NCI-H460 (cell line): ENCODE measurements around the gene ZNF208. TPM values are rescaled to one million over a fixed set of nuclear protein-coding genes. Genes with fewer than 3 reads are reported as not detected.
"Not testable (repeated sequence)": the region's sequence is repeated elsewhere in the genome, so short reads cannot be mapped to it uniquely, and the experiment has no call there.

Experiments used
- DNase-seq: peaks from one replicate; pipeline ENCODE4 v3.0.0-alpha.2; 2016; ENCODE audit warnings: low read depth; ENCODE audit errors: extremely low read depth
- polyA plus RNA-seq: library from polyadenylated mRNA; depleted of rRNA; stranded (reverse); fragments of >200 nt; gene quantifications from 2 replicates; pipeline ENCODE4 v1.2.3, GENCODE V29; 2014; cell fraction: nucleus; rRNA removed
- total RNA-seq: library from RNA; depleted of rRNA; stranded (reverse); fragments of >200 nt; shearing (Covaris generic); gene quantifications from 2 replicates; pipeline ENCODE4 v1.2.3, GENCODE V29; 2014; rRNA removed

ZNF208 gene
- total RNA-seq, result 0.35 TPM in 1 of 2 replicates, not detected in the other
- polyA plus RNA-seq, result not detected in 2 replicates

- DNase-seq, result not testable (repeated sequence)
These were observed at the start of gene ZNF208 for GRCh38 chr19:22010437-22011143. Gene ZNF208, minus strand, starts transcription at chr19:22010943. Its CDS starts 149 bp downstream, at chr19:22010794.

DNA sequence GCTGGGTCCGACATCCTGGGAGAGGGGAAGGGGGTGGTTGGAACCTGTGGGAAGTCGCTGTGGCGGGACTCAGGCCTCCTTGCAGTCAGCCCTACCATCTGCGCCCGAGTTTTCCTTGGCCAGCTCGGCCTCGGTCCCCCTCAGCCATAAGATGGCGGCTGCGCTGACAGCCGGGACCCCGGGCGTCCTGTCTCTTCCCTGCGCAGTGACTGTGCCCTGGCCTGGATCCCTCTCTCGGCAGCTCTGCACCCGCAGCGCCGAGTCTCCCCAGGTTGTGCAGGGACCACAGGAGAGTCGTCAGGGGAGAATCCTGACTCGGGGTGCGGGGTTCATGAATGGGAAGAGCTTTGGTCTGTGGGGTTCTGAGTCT lies 41.9 kb upstream of the ZNF208 start:
- DNase-seq, result no peak

GRCh38 chr19:22041151-22041550 lies 30.4 kb upstream of the ZNF208 start:
- DNase-seq, result not testable (repeated sequence)

- DNase-seq, result no peak
These were observed 19.9 kb upstream of the ZNF208 start for GRCh38 chr19:22030680-22031079.

DNA sequence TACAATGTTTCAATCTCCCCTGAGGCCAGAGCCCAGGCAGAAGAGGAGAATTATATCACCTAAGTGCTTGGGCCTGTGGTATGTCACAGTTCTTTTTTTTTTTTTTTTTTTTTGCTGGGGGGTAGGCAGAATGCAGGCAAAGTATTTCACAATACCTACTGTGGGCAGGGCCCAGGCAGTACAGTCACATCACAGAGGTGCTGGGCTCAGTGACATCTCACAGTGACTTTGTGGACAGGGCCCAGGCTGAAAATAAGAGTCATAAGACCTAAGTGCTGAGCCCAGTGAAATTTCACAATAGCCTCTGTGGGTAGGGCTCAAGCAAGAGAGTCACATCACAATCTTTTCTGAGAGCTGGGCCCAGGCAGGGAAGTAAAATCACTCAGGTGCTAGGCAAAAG lies 15.9 kb upstream of the ZNF208 start:
- DNase-seq, result no peak

GRCh38 chr19:22025539-22025938 lies 14.8 kb upstream of the ZNF208 start:
- DNase-seq, result not testable (repeated sequence)

- no peak for DNase-seq
These were observed 40.3 kb downstream of the ZNF208 start for GRCh38 chr19:21970466-21970865.

DNA sequence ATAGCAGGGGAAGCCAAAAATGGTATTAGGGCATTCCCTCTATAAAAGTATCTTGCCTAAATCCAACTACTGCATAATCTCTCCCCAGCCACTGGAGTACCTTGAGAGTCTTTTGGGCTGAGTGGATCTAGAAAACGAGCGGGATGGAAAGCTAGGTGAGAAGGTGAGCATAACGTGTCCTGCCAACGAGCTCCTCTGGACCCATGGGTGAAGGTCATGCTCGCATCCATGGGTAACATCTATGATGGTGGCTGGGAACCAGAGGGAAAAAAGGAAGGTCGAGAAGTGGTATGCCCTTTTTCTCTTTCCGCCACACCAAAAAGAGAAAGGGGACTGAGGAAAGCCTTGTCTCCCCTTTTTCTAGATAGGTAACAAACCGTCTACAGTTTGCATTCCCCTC lies 63.0 kb downstream of the ZNF208 start:
- DNase-seq, result no peak

DNA sequence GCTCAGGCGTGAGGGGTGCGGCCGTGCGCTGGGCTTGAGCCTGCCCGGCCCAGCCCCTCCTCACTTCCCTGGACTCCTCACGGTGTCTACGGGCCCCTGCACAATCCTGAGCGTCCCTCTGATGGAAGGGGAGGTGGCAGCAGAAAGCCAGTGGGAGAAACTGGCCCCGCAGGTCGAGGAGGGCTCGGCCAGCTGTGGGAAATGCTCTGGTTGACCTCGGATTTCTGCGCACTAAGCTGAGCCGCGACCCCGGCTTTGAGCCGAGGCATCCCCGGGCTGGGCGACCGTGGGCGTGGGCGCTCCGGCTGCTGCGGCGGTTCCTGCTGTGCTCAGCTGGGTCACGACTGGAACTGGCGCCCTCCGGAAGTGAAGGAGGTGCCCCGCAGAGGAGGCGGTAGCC lies 70.1 kb downstream of the ZNF208 start:
- DNase-seq, result no peak

GRCh38 chr19:21934593-21934992 lies 76.2 kb downstream of the ZNF208 start:
- no peak for DNase-seq

DNA sequence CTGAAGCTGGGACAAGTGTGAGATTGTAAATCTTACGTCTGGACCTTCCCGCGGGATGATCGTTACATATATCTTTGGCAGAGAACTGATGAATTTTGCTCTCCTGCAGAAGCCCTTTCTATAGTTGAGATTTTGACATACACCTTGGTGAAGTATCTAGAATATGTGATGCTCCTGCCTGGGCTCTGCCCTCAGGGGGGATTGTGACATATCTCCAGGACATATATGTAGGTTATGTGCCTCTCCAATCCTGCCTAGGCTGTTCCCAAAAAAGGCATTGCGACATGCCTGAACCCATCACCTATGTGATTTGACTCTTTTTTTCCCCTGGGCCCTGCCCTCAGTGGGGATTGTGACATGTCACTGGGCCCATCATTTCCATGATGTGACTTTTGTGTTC lies 76.6 kb downstream of the ZNF208 start:
- no peak for DNase-seq

DNA sequence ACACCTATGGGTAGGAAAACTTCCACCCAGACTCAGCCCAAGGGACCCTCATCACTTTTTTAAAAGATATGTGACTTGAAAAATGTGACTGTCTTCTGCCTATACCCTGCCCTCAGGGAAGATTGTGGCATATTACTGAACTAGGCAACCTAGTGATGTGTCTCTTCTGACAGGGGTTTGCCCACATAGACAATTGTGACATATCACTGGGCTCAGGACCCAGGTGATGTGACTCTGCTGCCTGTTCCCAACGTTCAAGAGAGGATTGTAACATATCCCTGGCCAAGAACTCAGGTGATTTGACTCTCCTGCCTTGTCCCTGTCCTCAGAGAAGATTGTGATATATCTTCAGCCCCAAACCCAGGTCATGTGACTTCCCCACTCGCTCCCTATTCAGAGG lies 88.5 kb downstream of the ZNF208 start:
- DNase-seq, result no peak

DNA sequence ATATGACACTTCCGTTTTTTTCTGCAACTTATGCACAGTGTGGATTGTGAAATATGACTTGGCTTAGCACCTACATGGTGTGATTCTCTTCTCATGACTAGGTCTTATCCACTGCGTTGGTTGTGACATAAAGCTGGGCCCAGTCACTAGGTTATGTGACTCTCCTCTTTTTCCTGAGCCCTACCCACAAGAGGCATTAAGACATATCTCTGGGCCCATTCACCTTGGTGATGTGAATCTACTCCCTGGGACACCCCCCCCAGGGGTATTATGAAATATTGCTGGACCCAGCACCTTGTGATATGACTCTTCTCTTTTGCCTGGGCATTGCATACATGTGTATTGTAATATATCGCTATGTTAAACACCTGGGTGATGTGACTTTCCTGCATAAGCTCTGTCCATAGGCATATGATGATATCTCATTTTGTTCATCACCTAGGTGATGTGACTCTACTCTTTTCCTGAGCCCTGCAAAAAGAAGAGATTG lies 89.0 kb downstream of the ZNF208 start:
- no peak for DNase-seq

DNA sequence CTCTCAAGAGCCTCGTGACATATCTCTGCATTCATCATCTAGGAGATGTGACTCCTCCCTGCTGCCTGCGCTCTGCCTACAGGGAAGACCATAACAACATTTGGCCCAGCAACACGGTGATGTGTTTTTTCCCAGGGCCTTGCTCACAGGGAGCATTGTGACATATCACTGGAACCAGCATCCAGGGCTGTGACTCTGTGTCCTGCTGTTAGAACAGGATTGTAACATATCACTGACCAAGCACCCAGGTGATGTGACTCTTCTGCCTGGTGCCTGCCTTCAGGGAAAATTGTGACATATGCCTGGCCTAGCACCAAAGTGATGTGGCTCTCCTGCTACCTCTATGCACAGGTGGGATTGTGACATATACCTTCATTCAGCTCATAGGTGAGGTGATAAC lies 95.3 kb downstream of the ZNF208 start:
- DNase-seq, result no peak

- no peak for DNase-seq
These were observed 98.1 kb downstream of the ZNF208 start for GRCh38 chr19:21912654-21913053.

GRCh38 chr19:21910318-21910717 lies 100.4 kb downstream of the ZNF208 start:
- DNase-seq, result no peak

GRCh38 chr19:21908066-21908465 lies 102.7 kb downstream of the ZNF208 start:
- no peak for DNase-seq

- DNase-seq, result no peak
These were observed 103.2 kb downstream of the ZNF208 start for GRCh38 chr19:21907516-21907915.

- DNase-seq, result no peak
These were observed 108.2 kb downstream of the ZNF208 start for GRCh38 chr19:21902571-21902970.

GRCh38 chr19:21901861-21902260 lies 108.9 kb downstream of the ZNF208 start:
- no peak for DNase-seq

DNA sequence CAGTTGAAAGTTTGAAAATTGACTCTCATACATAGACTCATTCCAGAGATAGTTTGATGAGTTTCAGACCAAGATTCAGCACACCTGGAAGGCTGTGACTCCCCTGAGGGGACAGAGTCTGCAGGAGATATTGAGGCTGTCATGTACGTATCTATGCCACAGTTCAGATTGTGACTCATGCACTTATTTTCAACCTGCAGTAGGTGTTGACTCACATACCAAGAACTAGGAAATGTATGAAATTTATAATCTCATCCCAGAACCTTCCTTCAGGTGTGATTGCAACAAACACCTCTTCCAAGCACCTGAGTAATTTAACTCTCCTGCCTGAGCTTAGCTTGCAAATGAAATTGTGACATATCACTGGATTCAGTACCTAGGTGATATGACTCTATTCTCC lies 110.3 kb downstream of the ZNF208 start:
- DNase-seq, result no peak

- no peak for DNase-seq
These were observed 119.7 kb downstream of the ZNF208 start for GRCh38 chr19:21891086-21891485.

- not testable (repeated sequence) for DNase-seq
These were observed 120.7 kb downstream of the ZNF208 start for GRCh38 chr19:21890017-21890416.
